NCI-H2081 (cell line): ENCODE data around the gene SLAMF9.
A peak's percentile ranks its signal among the peaks of the same experiment; 100 is the strongest.

Experiments
- DNase-seq, 2 experiments: peaks; one replicate each; lab custom pipeline; 2025; lab: John Stamatoyannopoulos, UW

Gene SLAMF9

GRCh38 chr1:159945483-159946241 is 8.4 kb downstream of the SLAMF9 start, which contains the start of gene IGSF9:
TSS of gene IGSF9 (minus strand) at chr1:159945613. CDS start at chr1:159943454, 2,159 bp downstream.
- DNase-seq, result peak; percentile 94 to 96

GRCh38 chr1:159944623-159945455 is 9.2 kb downstream of the SLAMF9 start:
- DNase-seq, result peak in 1 of 2 experiments; percentile 42

DNA sequence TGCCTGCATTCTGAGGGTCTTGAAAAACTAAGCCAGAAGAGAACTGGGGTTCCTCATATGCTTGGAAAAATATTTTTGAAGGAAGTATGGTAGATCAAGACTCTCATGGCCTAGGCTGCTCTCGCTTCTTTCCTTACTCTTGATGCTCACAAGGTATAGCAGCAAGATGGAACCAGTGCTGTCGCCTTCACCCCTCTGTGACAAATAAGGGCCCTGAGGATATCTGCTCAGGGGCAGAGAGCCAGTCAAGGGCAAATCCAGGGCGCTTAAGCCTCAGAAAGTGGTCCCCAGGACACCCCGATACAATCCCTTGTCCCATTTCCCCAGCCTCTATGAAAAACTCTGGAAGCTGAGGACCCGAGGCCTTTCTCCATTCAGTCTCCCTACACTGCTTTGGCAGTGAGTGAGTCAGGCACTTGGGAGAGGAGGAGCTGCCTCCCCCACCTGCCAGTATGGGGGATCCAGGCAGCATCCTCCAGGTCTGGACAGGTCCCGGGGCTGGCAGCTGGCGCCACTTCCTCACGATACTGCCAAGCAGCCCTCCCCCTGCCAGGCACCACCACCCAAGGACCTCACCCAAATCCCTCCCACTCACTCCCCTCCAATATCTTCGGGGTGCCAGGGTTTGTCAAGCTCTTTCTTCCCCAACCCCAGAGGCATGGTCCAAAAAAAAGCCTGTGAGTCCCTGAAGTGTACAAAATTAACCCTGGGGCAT is 10.0 kb downstream of the SLAMF9 start:
- DNase-seq, result peak in 1 of 2 experiments; percentile 71

GRCh38 chr1:159943278-159943640 is 10.8 kb downstream of the SLAMF9 start:
- no peak for DNase-seq

- no peak for DNase-seq
Observed at GRCh38 chr1:159942632-159943277, 11.3 kb downstream of the SLAMF9 start.

GRCh38 chr1:159941591-159942560 is 12.2 kb downstream of the SLAMF9 start:
- peak; percentile 68 to 89 for DNase-seq

GRCh38 chr1:159941141-159941540 is 12.9 kb downstream of the SLAMF9 start:
- peak in 1 of 2 experiments; percentile 37 for DNase-seq

DNA sequence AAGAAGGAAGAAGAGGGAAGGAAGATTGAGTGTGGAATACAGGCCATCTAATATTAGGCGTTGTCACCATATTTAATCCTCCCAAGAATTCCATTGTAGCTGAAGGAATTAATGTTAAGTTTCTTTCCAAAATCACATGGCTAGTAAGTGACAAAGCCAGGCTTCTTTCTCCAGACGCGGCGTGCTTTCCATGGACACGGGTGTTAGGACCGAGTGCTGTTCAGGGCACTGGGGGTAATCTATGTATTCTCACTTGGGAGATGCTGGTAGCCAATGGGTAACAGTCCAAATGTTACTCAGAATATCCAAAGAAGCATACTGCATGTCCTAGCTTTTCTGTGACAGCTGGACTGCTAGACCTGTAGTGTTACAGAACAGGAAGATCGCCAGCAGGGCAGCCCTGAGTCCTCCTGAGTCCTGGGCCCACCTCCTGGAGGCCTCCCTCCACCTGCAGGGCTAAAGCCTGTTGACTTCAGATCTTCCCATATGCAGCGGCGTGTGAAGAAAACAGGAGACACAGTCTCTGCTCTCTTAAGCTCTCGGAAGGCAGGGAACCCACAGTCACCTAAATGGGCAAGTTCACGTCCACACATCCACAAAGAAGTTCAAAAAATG is 13.9 kb downstream of the SLAMF9 start:
- no peak for DNase-seq

GRCh38 chr1:159939678-159940002 is 14.4 kb downstream of the SLAMF9 start:
- DNase-seq, result no peak

GRCh38 chr1:159938905-159939677 is 14.9 kb downstream of the SLAMF9 start:
- DNase-seq, result no peak

- no peak for DNase-seq
Observed at GRCh38 chr1:159938211-159938852, 15.7 kb downstream of the SLAMF9 start.

- no peak for DNase-seq
Observed at GRCh38 chr1:159937054-159937750, 16.8 kb downstream of the SLAMF9 start.

DNA sequence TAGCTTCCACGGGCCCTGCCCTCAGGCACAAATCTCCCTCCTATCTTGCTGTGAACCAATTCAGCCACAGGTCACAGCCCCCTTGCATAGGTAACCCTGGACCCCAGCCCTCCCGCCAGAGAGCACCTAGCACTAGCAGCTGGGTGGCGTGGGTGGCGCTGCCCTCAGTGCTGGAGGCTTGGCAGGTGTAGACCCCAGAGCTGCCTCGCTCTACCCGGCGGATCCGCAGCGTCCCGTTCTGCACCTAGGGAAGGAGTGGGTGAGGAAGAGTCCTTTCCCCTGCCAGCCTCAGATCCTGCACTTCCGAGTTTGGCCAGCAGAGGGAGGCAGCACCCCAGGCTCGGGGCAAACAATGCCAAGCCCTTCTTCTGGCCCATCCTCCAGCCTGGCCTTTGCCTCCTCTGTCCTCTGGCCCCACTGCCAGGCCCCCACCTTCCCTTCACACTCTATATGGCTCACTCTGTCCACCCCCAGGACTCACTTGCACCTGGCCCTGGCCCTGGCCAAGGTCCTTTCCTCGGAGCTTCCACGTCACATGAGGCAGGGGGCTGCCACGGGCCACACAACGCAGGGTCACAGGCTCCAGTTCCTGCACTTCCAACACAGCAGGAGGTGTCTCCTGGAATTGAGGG is 17.6 kb downstream of the SLAMF9 start:
- peak; percentile 64 for DNase-seq

GRCh38 chr1:159935719-159936272 is 18.2 kb downstream of the SLAMF9 start:
- DNase-seq, result no peak

- no peak for DNase-seq
Observed at GRCh38 chr1:159935305-159935704, 18.7 kb downstream of the SLAMF9 start.

DNA sequence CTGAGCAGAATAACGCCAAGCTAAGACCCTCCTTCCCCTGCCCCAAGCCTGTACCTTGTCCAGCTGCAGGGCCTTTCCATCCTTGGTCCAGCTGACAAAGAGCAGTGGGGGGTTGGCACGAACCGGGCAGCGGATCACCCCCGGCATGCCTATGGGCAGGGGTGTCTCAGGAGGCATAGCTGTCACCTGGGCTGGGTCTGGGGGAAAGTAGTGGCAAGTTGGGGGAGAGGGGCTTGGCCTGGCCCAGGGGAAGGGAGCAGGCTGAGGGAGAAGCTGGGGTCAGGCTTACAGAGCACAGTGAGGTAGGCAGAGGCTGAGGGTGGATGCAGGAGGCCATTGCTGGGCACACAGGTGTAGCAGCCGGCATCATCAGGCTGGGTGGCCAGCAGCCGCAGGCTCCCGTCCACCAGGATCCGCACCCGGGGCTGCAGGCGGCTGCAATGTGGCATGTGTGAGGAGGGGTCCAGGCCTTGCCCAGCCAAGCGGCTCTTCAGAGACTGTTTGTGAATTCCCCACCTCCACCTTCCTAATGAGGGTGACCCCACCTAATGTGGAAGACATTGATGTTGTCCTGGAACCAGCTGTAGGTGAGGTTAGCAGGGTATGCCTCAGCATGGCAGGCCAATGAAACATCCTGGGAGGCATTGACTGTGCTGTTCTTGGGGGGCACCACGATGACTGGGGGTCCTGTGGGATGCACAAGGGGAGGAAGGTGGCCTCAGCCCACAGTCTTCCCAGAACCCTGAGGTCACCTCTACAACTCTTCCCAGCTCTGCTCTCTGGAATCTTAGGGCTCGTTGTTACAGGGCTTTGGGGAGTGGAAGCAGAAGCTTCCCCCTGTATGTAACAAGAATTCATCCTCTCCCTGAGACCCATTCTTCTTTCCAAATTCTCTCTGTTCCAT is 19.6 kb downstream of the SLAMF9 start:
- no peak for DNase-seq

DNA sequence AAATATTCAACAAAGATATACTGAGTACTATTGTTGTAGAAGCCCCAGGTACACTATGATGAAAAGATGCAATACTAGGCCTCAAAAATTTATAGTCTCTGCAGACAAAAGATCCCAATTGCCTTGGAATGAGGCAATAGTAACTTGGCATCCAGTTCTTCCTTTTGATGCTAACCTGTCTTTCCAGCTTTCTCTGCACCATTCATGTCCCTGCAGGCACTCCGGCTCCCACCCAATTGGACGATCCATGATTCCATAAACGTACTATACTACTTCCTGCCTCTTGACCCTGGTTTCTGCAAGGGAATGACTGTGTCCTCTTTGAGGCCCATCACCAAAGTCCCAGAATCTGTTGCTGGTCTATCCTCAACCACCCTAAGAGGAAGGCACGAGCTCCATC is 20.7 kb downstream of the SLAMF9 start:
- no peak for DNase-seq
